Astrocyte of the cerebellum (primary cell): Measurements from ENCODE around the gene TPBGL.

Experiments used
- DNase-seq: peaks from one replicate; pipeline ENCODE4 v3.0.0-alpha.2; 2011; ENCODE audit warnings: low read depth
- H3K4me3 ChIP-seq: 2 replicates; pipeline ENCODE4 v1.5.1; 2011; ENCODE audit warnings: mild to moderate bottlenecking, low read depth, low read length, moderate library complexity
- CTCF ChIP-seq: IDR thresholded peaks from 2 replicates; pipeline ENCODE4 v1.5.1; 2012; ENCODE audit warnings: low read length, low read depth, moderate library complexity, mild to moderate bottlenecking; ENCODE audit errors: missing control alignments
- in situ Hi-C: cut with HindIII; loops from 2 replicates; pipeline ENCODE4 v1.10.0; 2017; ENCODE audit warnings: low sequenced_read_pairs

The TPBGL gene

GRCh38 chr11:75205564-75206020 is 35.0 kb upstream of the TPBGL start:
- no peak overlapping the region for H3K4me3 ChIP-seq
- no peak for TF ChIP-seq CTCF
- in situ Hi-C loops = loop anchor here (10.0 kb wide), 1 partner anchor 181 kb away; no protein-coding TSS in a partner anchor
- no peak for DNase-seq

GRCh38 chr11:75208446-75208845 is 32.1 kb upstream of the TPBGL start:
- in situ Hi-C loops = loop anchor here (10.0 kb wide), 1 partner anchor 184 kb away; no protein-coding TSS in a partner anchor
- TF ChIP-seq CTCF = no peak
- no peak for DNase-seq
- H3K4me3 ChIP-seq = no peak overlapping the region

- in situ Hi-C loops = no loop called here
- no peak overlapping the region for H3K4me3 ChIP-seq
- no peak for TF ChIP-seq CTCF
- DNase-seq = no peak
Observed at GRCh38 chr11:75212411-75212810, 28.2 kb upstream of the TPBGL start.

- no peak overlapping the region for H3K4me3 ChIP-seq
- peak; percentile 60 for TF ChIP-seq CTCF
- in situ Hi-C loops = no loop called here
- peak; percentile 68 for DNase-seq
Observed at GRCh38 chr11:75214411-75214821, 26.2 kb upstream of the TPBGL start.

GRCh38 chr11:75214843-75215242 is 25.7 kb upstream of the TPBGL start:
- H3K4me3 ChIP-seq = no peak overlapping the region
- TF ChIP-seq CTCF = no peak
- no peak for DNase-seq
- in situ Hi-C loops = no loop called here

- in situ Hi-C loops = no loop called here
- TF ChIP-seq CTCF = no peak
- H3K4me3 ChIP-seq = no peak overlapping the region
- DNase-seq = no peak
Observed at GRCh38 chr11:75219869-75220268, 20.7 kb upstream of the TPBGL start.

- TF ChIP-seq CTCF = no peak
- DNase-seq = no peak
- no peak overlapping the region for H3K4me3 ChIP-seq
- in situ Hi-C loops = no loop called here
Observed at GRCh38 chr11:75223954-75224643, 16.5 kb upstream of the TPBGL start.
